ENCODE results near the gene KCNQ5.

KCNQ5 gene

GRCh38 chr6:73049971-73050594, 428.2 kb downstream of the KCNQ5 start:
- DNase-seq (ENCODE audit: low read depth in 2 of 2): no peak

- no peak for DNase-seq (ENCODE audit: low read depth in 2 of 2)
Observed at GRCh38 chr6:73050706-73051105, 428.8 kb downstream of the KCNQ5 start.

GRCh38 chr6:73051147-73051546, 429.3 kb downstream of the KCNQ5 start:
- DNase-seq (ENCODE audit: low read depth in 2 of 2): no peak

GRCh38 chr6:73054958-73055357, 433.1 kb downstream of the KCNQ5 start:
- no peak for DNase-seq (ENCODE audit: low read depth in 2 of 2)

- no peak for DNase-seq (ENCODE audit: low read depth in 2 of 2)
Observed at GRCh38 chr6:73058736-73059135, 436.9 kb downstream of the KCNQ5 start.

GRCh38 chr6:73062130-73062529, 440.3 kb downstream of the KCNQ5 start:
- DNase-seq (ENCODE audit: low read depth in 2 of 2): no peak

GRCh38 chr6:73062837-73063236, 441.0 kb downstream of the KCNQ5 start:
- DNase-seq (ENCODE audit: low read depth in 2 of 2): no peak

GRCh38 chr6:73064266-73064665, 442.4 kb downstream of the KCNQ5 start:
- DNase-seq (ENCODE audit: low read depth in 2 of 2): no peak

- DNase-seq (ENCODE audit: low read depth in 2 of 2): no peak
Observed at GRCh38 chr6:73073238-73073637, 451.4 kb downstream of the KCNQ5 start.

GRCh38 chr6:73074175-73074574, 452.3 kb downstream of the KCNQ5 start:
- no peak for DNase-seq (ENCODE audit: low read depth in 2 of 2)

GRCh38 chr6:73076211-73076954, 454.5 kb downstream of the KCNQ5 start:
- no peak for DNase-seq (ENCODE audit: low read depth in 2 of 2)

GRCh38 chr6:73078333-73078862, 456.5 kb downstream of the KCNQ5 start:
- no peak for DNase-seq (ENCODE audit: low read depth in 2 of 2)

GRCh38 chr6:73078908-73079610, 457.2 kb downstream of the KCNQ5 start:
- no peak for DNase-seq (ENCODE audit: low read depth in 2 of 2)

- DNase-seq (ENCODE audit: low read depth in 2 of 2): no peak
Observed at GRCh38 chr6:73079611-73079955, 457.7 kb downstream of the KCNQ5 start.

- no peak for DNase-seq (ENCODE audit: low read depth in 2 of 2)
Observed at GRCh38 chr6:73079978-73080377, 458.1 kb downstream of the KCNQ5 start.

- no peak for DNase-seq (ENCODE audit: low read depth in 2 of 2)
Observed at GRCh38 chr6:73081955-73082354, 460.1 kb downstream of the KCNQ5 start.

GRCh38 chr6:73083886-73084285, 462.0 kb downstream of the KCNQ5 start:
- DNase-seq (ENCODE audit: low read depth in 2 of 2): no peak

GRCh38 chr6:73085443-73085871, 463.6 kb downstream of the KCNQ5 start:
- DNase-seq (ENCODE audit: low read depth in 2 of 2): no peak

- DNase-seq (ENCODE audit: low read depth in 2 of 2): no peak
Observed at GRCh38 chr6:73086726-73087125, 464.9 kb downstream of the KCNQ5 start.

GRCh38 chr6:73088138-73088813, 466.4 kb downstream of the KCNQ5 start:
- no peak for DNase-seq (ENCODE audit: low read depth in 2 of 2)

GRCh38 chr6:73104921-73105320, 483.1 kb downstream of the KCNQ5 start:
- DNase-seq (ENCODE audit: low read depth in 2 of 2): no peak

GRCh38 chr6:73107016-73107415, 485.2 kb downstream of the KCNQ5 start:
- no peak for DNase-seq (ENCODE audit: low read depth in 2 of 2)

All from stimulated activated CD4-positive, alpha-beta T cell treated with anti-CD3 and anti-CD28 coated beads, Interleukin-1b, Interleukin-23, amount 100 ng/mL, for 1 hour (primary cell).